Islet precursor cell (in vitro differentiated cells): ENCODE results near the gene POLR2H.

ENCODE experiments used
- DNase-seq: peaks from one replicate; pipeline ENCODE4 v3.0.0-alpha.2; 2018

The POLR2H gene

DNA sequence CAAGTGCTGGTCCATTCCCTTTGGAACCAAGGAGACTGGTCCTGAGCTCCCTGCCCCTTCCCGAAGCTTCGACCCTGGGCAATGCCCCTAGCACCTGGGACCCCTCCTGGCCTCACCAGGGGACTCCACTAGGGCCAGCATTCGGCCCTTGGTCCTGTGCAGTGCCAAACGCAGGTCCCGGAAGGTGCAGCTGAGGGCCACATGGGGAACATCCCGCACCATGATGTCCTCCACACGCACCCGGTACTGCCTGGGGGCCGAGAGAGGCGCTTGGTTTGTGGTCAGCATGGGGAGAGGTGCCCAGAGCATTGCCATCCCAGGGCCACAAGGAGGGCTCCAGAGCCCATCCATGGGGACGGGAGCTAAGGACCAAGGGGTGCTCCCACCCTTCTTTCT, 8.0 kb upstream of the POLR2H start:
- DNase-seq = no peak

GRCh38 chr3:184354121-184354728, 7.3 kb upstream of the POLR2H start:
- DNase-seq = peak; percentile 84

DNA sequence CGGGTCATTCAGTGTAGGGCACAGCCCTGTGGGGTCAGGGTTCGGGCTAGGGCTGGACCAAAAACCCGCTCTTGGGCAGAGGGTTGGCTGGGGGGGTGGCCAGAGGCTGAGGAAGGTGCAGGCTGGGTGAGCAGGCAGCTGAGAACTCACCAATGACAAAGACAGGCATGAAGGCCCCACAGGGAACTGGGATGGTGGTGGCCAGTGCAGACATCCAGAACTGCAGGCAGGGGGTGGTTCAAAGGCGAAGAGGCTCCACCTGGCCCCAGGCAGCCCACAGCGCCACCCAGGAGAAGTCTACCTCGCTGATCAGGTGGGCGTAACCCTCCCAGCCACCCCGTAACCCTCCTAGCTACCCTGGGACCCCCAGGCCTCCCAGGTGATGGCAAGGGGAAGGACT, 6.8 kb upstream of the POLR2H start:
- DNase-seq = no peak

- peak; percentile 80 for DNase-seq
Measured at GRCh38 chr3:184355261-184356040, 6.1 kb upstream of the POLR2H start.

GRCh38 chr3:184357248-184358123, 4.0 kb upstream of the POLR2H start:
- no peak for DNase-seq

- no peak for DNase-seq
Measured at GRCh38 chr3:184358124-184358767, 3.3 kb upstream of the POLR2H start.

DNA sequence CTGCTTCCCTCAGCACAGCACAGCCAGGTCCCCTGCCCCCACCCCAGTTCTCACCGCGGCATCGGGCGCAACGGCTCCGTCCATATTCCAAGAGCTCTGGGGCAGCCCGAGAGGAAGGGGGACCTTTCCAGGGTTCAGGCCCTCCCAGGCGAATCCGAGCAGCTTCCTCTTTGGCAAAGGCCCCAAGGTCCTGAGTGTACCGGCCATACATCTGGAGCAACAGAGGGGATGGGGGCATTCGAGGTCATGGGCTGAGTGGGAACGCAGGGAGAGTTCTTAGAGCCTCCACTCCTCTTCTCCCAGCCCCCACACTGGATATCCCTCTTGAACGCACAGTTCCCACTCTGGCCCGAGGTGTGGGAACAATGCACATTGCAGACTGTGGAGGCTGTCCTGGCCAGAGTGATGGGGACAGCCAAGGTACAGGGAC, 2.6 kb upstream of the POLR2H start:
- DNase-seq = no peak

DNA sequence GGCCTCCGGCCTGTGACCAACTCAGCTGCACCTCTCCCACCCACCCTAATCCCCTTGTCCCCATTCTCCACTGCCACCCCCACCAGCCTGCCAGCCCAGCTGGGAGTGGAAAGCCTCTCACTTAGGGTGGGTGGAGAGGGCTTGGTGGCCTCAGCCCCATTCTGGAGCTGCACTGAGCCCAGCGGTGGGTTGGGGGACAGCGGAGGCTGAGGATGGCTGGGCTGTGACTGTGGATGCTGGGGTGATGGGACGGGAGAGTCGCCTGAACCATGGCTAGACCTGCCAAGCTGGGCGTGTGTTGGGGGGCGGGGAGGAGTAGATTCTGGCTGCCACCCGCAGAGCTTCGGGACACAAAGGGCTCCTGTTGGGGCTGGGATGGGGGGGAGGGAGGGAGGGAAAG, 1.9 kb upstream of the POLR2H start:
- no peak for DNase-seq

DNA sequence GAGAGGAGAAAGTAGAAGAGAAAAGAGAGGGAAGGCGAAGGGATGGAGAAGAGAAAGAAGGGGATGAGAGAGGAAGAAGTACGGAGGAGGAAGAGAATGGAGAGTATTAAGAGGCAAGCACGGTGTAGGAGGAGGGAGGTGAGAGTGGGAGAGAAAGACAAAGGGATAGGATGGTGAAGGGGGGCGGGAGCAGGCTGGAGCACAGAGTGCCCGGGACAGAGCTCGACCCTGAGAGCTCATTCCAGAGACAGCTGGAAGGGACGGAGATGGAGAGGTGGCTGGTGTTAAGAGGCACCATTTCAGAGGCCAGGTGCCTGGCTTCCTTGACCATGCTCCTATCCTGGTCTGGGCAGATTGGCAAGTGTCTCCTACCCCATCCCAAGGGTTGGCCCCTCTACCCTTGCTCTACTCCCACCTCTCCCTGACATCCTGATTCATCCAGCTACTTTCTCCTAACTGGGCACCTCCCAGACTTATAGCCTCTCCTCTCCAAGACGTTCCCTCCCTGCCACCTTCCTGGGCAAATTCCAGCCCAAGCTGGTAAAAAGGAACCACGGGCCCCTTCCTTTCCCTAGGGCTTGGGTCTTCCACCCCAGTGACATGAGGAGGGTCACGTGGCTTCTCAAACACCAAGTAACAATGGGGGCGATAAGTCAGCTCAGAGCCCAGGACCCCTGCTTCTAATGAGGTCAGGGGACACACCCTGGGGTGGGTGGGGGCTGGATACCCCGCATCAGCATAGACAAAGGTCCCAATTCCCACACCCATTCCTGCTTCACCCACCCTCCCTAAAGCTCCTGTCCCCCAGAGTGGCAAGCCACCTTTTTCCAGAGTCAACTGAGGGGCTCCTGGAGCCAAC, 1.2 kb upstream of the POLR2H start:
- no peak for DNase-seq

GRCh38 chr3:184360929-184361531, 480 bp upstream of the POLR2H start:
- peak; percentile 69 for DNase-seq

DNA sequence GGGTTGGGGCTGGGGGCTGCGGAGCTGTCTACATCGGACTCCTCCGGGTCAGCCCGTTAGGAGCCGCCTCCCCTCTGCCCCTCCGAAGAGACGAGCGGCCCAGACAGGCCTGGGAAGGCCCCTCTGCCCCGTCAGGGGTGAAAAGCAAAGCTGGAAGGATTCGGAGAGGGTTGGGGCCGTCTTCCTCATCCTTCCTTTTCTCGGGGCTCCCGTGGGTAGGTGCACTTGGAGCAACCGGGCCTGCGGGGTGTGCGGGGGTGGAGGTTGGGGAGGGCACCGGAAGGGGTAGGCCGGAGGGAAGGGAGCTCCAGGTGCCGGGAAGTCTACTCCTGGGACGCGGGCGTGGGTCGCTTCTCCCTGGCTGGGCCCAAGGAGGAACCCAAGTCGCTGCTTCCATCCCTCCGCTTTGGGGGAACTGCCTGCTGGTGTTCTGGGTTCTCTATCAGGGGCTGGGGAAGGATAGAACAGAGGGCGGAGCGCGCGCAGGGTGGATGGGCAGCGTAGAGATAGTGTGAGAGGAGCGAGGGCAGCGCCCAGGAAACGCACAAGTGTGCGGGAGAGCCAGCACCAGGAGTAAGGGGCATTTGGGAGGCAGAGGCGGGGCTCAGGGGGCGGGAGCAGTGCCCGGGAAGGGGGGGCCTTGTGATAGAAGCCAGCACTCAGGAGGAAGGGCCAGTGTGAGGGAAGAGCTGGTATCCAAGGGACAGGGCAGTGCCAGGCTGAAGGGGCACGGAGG, 590 bp downstream of the POLR2H start:
- DNase-seq = peak; percentile 77

DNA sequence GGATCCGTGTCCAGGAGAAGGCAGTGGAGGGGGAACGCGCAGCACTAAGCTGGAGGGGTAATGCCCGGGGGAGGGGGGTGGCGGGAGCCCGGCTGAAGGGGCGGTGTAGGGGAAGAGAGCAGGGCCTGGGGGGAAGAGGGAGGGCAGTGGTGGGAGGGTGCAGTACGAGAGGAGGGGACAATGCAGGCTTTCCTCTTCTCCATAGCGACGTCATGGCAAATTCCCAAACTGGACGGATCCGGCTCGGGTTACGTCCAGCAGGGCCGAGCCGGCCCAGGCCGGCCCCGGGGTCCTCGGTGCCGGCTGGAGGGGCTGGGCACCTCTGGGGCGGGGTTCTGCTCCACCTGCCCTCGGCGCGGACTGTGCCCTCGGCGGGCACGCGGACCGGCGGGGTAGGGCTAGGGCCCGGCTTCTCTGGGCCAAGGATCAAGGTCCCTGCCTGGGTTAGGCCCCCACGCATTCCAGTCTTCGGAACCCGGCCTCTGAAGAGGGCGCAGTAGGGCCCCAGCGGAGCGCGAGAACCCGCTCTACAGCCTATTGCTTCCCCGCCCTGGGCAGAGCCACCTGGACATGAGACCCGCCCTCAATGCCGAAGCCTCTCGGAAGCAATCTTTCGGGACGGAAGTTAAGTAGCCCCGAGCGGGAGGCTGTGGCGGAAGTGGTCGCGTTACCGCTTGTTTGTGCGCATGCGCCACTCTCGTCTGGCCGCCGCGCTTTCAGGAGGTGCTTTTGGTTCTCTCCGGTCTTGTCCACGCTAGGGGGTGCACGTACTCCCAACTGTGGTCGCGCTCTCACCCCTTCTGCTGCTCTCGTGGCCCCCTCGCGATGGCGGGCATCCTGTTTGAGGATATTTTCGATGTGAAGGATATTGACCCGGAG, 1.4 kb downstream of the POLR2H start:
- DNase-seq = peak; percentile 99

- DNase-seq = no peak
Measured at GRCh38 chr3:184366619-184367289, 5.2 kb downstream of the POLR2H start.

GRCh38 chr3:184368116-184368515, 6.6 kb downstream of the POLR2H start:
- no peak for DNase-seq

DNA sequence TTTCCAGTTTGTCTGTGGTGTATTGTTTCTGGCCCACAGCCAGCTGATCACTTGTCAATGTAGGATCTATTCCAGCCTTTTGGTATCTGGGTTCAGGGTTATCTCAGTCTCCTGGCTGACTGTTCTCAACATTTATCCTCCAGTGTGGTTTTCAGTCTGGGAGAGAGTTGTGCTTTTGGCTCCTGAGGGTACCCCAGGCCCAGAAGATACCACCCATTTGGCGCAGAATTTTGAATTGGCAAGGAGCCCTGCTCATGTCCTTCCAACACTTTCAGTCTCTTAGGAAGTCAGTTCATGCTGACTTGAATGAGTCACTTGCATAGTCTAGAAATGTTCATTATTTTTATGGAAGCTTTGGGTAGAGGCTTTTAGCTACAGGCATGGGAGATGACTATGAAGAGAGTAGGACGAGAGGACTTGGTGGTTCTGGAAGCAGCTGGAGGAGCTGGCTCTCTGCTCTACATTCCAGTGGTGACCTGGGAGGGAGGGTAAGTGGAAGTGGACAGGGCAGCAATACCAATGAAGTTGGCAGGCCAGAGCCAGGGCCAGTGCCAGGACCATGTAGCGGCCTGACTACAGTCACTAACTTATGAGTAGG, 7.2 kb downstream of the POLR2H start:
- DNase-seq = no peak

GRCh38 chr3:184371570-184372018, 10.1 kb downstream of the POLR2H start:
- peak; percentile 94 for DNase-seq

- no peak for DNase-seq
Measured at GRCh38 chr3:184372296-184372821, 10.8 kb downstream of the POLR2H start.

GRCh38 chr3:184372911-184373310, 11.4 kb downstream of the POLR2H start:
- peak; percentile 38 for DNase-seq
